AG09319 (cell line): ENCODE data around the gene TRPM8.

ENCODE experiments used
- DNase-seq: peaks from one replicate; pipeline ENCODE4 v3.0.0-alpha.2; 2010; ENCODE audit warnings: low read depth; ENCODE audit errors: extremely low read depth
- TF ChIP-seq, protein P1 (sequence below): IDR thresholded peaks from 2 replicates; pipeline ENCODE4 v1.5.1; 2011; ENCODE audit warnings: low read depth, mild to moderate bottlenecking, inconsistent platforms, low read length, moderate library complexity

TRPM8 gene

GRCh38 chr2:234031207-234031606 is 114.0 kb downstream of the TRPM8 start:
- TF ChIP-seq, protein P1, sequence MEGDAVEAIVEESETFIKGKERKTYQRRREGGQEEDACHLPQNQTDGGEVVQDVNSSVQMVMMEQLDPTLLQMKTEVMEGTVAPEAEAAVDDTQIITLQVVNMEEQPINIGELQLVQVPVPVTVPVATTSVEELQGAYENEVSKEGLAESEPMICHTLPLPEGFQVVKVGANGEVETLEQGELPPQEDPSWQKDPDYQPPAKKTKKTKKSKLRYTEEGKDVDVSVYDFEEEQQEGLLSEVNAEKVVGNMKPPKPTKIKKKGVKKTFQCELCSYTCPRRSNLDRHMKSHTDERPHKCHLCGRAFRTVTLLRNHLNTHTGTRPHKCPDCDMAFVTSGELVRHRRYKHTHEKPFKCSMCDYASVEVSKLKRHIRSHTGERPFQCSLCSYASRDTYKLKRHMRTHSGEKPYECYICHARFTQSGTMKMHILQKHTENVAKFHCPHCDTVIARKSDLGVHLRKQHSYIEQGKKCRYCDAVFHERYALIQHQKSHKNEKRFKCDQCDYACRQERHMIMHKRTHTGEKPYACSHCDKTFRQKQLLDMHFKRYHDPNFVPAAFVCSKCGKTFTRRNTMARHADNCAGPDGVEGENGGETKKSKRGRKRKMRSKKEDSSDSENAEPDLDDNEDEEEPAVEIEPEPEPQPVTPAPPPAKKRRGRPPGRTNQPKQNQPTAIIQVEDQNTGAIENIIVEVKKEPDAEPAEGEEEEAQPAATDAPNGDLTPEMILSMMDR: no peak
- DNase-seq: no peak

GRCh38 chr2:234032279-234032856 is 115.2 kb downstream of the TRPM8 start:
- DNase-seq: peak; percentile 62
- TF ChIP-seq, protein P1: no peak

- TF ChIP-seq, protein P1: no peak
- no peak for DNase-seq
Measured at GRCh38 chr2:234033174-234033573, 116.0 kb downstream of the TRPM8 start.

DNA sequence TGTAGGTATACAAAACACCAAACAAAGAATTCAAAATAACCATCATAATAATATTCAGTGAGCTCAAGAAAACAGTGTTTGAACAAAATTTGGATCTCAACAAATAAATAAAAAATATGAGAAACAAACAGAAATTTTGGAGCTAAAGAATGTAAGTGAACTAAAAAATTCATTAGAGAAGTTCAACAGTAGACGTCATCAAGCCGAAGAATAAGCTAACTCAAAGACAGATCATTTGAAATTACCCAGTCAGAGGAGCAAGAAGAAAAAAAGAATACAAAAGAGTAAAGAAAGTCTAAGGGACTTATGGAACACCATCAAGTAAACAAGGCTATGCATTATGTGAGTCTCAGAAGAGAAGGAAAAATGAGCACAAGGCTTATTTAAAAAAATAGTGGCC is 116.7 kb downstream of the TRPM8 start:
- TF ChIP-seq, protein P1: no peak
- DNase-seq: no peak

GRCh38 chr2:234038076-234038802 is 121.1 kb downstream of the TRPM8 start:
- TF ChIP-seq, protein P1: no peak

DNA sequence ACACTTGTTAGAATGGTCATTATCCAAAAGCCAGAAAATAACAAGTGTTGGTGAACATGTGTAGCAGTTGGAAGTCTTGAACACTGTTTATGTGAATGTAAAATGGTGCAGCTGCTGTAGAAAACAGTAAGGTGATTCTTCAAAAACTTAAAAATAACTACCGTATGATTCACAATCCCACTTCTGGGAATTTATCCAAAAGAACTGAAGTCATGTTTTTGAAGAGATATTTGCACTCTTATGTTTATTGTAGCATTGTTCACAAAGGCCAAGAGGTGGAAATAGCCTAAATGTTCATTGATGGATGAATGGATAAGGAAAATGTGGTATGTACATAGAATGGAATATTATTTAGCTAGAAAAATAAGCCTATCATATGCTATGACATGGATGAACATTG is 127.0 kb downstream of the TRPM8 start:
- peak; percentile 12 for DNase-seq
- TF ChIP-seq, protein P1: no peak

More at GRCh38 chr2:234038076-234038802, 121.1 kb downstream of the TRPM8 start:
- no peak for DNase-seq

DNA sequence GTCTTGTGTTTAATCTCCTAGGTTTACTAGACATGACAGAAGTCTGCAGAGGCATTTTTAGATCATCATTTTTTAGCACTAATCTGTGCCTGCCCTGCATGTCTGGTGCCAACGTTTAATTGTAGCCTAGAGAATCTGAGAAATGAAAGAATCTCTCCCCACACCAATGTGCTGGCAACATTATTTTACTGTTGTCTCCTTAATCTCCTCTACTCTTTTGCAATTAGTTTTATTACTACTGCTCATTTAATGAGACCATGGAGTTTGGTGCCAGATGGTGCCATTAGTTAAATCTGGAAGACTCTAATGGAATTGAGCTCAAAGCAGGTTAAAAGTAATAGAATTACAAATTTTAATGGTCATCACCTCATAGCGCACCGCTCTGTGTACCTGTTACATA is 129.3 kb downstream of the TRPM8 start:
- DNase-seq: no peak
- TF ChIP-seq, protein P1: no peak
